ENCODE measurements around the gene NLGN1.

- TF ChIP-seq CTCF (IDR thresholded peaks at IDR 0.05) (no peak), POLR2A (IDR thresholded peaks at IDR 0.05) (no peak)
Measured at GRCh38 chr3:173799060-173799816, 401.7 kb downstream of the NLGN1 start.
